GM21515 (cell line): Measurements from ENCODE around the gene NUAK2.
"Not testable (repeated sequence)": the region's sequence is repeated elsewhere in the genome, so short reads cannot be mapped to it uniquely, and the experiment has no call there.

Experiments
- ATAC-seq: cut with Tn5 transposase; IDR thresholded peaks from one replicate; pipeline ENCODE4 v1.9.1; 2021; ENCODE audit not compliant: unreplicated experiment

The NUAK2 gene

DNA sequence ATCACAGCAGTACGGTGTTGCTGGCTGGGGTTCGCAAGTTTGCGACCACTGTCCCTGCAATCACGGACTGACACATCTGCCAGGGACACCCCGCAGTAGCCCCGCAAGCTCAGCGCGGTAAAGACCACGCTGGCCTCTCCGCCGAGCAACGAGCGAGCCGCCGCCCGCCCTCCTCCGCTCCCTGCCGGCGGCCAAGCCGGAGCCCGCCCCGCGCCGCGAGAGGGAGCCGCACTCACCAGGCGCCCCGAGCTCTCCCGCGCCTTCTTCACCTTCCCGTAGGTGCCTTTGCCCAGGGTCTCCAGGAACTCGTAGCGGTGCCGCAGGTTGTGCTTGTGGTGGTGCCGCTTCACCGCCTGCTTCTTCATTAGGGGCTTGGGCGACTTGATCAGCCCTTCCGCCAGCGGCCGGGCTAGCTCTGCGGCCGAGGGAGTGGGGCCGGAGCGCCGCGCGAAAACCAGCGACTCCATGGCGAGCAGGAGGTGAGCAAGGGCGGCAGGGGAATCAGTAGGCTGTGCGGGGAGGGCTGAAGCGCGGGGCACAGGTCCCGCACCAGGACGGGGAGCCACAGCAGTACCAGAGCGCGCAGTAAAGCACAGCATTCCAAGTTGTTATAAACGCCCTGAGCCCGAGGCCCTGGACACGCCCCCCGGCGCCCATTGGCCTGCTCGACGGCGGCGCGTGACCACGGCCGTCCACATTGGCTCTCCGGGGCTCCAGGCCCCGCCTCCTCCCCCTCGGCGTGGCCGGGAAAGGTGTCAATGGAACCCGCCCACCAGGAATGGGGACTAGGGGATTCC is at the start of gene NUAK2:
TSS of gene NUAK2 (minus strand) at position 584 of the 797 bp plus-strand sequence. CDS start at position 467, 117 bp downstream.
- ATAC-seq, result no peak

DNA sequence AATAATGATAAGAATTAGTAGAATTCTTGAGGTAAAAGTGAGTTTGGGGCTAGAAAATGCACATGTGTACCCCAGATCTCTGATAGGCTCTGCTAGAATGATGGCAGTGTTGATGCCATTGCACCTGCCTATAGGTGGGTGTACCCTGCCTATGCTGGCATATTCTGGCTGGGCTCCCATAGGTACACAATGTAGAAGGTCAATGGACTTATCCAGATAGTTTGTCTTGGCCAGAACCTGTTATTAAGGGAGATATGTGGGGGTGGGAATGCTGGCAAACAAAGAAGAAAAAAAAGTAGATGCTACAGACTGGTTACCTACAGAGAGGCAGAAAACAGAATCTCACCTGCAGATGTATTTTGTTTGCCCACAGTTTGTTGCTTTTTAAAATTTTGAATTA is 49.2 kb upstream of the NUAK2 start:
- ATAC-seq, result no peak

DNA sequence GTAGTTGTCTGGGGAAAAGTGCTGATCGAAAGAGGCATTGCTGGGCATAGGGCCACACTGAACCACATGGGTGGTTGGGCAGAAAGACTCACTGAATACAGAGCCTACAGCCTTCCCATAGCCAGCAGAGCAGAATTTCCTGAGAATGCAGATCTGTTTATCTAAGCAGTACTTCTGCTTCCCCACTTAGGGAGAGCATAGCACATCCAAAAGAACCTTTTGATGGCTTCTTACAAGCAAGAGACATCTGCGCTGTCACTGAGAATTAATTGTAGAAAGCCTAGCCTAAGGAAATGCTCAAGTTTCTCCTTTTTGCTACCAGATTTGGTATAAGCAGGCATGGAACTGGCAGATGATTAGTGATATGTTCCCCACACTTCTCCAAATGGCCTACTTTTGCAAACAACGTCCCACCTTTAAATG is 48.2 kb upstream of the NUAK2 start:
- no peak for ATAC-seq

DNA sequence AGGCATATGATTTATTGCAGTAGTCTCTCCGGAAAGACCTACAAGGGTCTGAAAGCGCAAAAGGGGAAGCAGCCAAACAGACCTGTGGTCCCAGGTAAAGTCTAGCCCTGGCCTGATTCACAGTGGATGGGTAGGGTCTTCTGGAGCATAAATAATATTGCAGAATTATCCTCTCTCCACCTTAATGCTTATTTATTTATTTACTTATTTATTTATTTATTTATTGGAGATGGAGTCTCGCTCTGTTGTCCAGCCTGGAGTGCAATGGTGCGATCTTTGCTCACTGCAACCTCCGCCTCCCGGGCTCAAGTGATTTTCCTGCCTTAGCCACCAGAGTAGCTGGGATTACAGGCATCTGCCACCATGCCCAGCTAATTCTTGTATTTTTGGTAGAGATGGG is 46.9 kb upstream of the NUAK2 start:
- no peak for ATAC-seq

DNA sequence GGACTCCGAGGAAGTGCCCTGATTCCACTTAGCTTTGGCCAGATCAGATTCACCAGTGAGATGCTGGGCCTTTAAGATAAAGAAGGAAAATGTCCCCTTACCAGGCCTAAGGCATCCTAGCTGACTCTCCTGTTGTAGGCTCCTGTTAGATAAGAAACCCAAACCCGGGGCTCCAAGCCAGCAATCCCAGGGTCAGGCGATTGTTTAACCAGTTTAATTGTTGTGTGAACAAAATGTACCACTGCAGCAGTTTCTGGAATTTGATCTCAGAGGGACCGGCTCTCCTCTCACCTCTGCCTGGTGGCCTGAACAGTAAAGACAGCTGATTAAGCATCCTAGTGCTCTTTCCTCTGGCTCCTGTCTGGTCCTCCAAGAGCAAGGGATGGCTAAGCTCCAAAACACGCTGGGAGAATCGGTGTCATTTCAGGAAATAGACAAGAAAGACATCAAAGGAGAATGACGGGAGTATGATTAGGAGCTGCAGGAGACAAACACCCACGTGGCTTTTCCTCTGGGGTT is 44.5 kb upstream of the NUAK2 start:
- no peak for ATAC-seq

DNA sequence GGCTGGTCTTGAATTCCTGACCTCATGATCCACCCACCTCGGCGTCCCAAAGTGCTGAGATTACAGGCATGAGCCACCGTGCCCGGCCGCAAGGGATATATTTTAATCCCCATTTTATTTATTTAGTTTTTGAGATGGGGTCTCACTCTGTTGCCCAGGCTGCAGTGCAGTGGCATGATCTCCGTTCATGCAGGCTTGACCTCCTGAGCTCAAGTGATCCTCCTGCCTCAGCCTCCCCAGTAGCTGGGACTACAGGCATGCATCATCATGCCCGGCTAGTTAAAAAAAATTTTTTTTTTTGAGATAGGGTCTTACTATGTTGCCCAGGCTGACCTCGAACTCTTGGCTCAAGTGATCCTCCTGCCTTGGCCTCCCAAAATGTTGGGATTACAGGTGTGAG is 43.5 kb upstream of the NUAK2 start:
- ATAC-seq, result not testable (repeated sequence)

DNA sequence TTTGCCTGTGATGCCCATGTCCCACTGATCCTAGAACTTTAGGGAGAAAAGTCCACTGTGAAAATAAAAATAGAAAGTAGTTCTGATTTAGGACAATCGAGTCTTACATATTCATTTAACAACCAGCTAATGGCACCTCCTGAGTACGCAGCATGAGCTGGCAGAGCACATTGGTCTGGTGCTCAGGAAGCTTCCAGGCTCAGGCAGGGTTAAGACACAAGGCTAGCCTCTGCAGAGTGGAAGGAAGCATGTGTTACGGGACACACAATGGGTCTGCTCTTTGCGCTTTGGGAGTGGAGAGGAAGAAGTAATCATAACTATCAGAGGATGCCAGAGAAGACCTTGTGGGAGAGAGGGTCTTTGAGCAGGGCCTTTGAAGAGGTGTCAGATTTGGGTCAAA is 39.3 kb upstream of the NUAK2 start:
- ATAC-seq, result no peak

DNA sequence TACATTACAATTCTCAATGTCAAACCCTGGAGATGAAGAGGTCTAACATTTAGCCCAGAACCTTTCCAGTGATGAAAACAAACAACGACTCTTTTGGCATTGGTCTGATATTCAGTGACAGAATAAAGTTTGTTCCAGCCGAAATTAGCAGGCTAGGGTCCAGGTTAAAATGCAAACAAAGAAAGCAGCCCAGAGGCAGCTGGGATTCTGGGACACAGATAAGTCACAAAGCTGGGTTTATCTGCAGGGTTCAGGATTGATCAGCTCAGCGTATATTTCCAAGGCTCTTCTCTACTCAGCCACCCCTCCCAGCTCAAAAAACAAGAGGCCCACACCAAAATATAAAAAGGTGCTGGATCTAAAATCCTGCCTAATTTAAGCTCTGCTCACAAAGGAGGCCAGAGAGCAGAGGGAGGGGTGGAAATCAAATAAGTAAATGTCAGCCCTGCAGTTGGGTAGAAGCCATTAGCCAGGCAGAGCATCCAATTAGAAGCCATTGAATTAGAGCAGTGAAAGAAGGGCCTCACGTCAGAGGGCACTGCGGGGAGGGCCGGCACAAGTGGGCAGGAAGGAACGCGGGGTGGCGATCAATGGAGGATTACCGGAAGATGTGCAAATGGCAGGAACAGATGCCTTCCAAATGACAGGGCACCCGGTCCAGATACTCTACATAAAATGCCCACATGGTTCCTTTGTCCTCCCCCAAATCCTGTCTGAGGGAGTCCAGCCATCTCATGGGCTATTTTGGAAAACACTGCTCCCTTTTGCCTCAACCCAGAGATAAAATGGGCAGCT is 38.4 kb upstream of the NUAK2 start:
- ATAC-seq, result no peak

DNA sequence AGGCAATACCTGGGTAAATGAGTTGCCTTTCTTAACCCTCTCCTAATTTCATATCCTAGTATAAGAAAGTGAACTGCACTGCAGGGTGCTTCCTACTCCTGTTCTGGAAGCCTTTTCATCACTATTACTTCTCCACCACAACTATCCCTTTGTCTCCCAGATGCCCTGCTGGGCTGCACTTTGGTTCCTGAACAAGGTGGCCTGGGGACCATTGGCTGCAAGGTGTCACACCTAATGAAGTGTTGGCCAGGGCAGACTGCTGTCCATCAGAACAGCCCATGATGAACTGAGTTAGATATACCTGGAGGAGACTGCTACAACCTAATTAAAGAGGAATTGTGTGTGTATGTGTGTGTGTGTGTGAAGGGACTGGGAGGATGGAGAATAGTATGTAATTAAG is 37.0 kb upstream of the NUAK2 start:
- no peak for ATAC-seq

DNA sequence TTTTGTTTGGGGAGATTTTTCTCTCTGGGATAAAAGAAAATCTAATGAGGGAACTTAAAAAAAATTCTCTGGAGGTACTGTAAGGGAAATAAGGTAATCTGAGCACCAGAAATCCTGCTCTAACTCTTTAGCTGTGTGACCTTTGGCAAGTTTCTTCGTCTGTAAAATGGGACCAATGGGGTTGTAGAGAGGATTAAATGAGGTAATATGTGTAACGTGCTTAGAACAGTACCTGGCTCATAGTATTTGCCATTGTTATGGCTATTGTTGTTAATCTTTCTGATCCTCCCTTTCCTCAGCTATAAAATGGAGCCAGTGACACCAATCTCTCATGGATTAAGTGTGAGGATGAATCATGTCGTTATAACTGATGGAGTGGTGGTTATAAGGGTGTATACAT is 36.0 kb upstream of the NUAK2 start:
- no peak for ATAC-seq

DNA sequence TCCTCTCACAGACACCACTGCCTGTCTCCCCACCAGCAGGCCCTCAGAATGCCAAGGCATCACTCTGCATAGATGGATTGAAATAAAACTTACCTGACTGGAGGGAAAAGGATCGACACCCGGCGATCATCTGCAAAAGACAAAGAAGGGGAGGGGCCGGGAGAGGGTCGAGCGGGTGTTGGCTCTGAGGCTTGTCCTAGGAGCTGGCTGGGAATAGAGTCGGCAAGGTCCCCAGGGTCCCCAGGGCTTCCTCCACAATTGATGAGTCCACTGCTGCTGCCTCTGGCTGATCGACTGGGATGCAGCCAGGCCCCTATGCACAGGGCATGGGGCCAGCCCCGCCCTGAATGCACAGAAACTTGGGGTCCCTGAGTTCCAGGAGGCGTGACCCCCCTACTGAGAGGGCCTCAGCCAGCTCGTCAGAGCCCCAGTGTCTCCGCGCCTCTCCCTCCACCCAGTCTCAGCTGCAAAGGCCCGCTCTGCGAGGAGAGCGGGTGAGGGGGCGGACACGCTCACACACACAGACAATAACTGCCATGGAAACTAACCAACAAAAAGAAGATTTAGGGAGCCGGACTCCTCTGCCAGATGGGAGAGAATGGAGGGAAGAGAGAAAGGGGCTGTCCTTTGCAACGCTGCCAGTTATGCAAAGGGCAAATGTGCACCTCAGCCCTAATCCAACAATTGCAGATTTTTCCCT is 35.0 kb upstream of the NUAK2 start, which contains the start of gene KLHDC8A:
TSS of gene KLHDC8A (minus strand) at position 483 of the 700 bp plus-strand sequence. CDS start 13,318 bp downstream, outside the sequence.
- ATAC-seq, result no peak

DNA sequence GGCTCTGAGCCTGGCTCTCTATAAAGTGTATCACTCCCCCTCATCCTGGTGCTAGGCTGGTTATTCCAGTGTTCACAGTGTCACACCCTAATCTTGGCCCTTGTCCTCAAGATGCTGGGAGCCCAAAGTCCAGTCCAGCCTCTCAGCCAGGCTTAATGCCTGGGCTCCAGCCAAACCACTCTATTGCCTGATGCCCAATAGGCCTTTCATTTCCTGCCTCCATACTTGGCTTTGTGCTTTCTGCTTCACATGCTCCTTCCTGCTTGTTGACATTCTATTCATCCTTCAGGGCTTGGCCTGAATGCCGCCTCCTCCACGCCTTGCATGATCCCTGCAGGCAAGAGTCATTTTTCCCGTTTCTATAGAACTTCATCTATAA is 33.5 kb upstream of the NUAK2 start:
- no peak for ATAC-seq

DNA sequence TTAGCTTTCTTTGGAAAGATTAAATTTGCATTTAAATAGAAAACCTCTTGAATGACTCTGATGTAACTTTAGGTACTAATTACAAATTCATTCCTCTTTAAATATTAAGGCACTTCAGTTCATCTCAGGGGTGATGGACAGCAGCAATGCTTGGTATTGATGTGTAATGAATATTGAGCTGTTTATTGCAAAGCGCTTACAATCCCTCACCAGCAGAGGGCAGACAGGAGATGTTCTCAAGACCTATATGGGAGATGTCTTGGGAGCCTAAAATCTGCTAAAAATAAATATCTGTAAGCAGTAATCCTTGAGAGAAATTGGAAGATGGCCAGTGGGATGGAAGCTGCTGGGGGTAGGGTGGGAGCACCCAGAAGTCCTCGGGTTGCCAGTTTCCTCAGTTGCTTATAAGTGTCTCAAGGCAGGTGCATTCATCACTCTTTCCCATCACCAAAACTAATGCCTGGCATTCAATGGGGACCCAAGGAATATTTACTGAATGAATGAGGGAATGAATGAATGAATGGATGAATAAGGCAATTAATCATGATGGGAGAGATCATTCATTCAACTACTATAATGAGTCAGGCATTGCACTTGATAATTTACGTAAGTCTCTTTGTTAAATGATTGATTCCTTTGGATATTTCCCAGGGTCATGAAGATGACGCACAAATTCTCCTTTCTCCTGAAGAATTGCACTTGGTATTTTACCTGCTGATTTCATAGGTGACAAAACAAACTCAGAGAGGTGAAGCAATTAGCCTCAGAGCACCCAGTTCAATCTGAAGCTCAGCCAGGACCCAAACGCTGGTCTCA is 32.9 kb upstream of the NUAK2 start:
- no peak for ATAC-seq

DNA sequence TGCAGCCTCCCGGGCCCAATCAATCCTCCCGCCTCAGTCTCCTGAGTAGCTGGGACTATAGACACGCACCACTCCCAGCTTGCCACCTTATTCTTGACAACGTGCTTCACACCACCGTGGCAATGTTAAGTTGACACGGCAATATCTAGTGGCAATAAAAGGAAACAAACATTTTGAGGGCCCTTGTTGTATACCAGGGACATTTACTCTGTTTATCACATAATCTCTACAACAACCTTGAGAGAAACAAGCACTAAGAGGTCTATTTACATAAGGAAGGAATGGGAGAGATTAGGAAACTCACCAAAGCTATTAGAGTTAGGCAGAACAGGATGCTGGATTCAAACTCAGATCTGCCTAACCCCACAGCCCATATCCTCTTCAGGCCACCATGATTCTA is 32.1 kb upstream of the NUAK2 start:
- ATAC-seq, result no peak

DNA sequence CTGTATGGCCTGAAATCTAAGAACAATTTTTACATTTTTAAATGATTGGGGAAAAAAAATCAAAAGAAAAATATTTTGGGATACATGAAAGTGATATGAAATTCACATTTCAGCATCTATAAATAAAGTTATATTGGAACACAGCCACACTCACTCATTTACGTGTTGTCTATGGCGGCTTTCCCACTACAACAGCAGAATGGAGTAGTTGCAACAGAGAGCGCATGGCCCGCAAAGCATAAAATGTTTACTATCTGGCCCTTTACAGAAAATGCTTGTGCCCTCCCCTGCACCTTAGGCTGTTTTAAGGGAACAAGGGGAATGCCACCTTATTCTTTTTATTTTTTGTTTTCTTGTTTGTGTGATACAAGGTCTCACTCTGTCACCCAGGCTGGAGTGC is 31.6 kb upstream of the NUAK2 start:
- ATAC-seq, result no peak

DNA sequence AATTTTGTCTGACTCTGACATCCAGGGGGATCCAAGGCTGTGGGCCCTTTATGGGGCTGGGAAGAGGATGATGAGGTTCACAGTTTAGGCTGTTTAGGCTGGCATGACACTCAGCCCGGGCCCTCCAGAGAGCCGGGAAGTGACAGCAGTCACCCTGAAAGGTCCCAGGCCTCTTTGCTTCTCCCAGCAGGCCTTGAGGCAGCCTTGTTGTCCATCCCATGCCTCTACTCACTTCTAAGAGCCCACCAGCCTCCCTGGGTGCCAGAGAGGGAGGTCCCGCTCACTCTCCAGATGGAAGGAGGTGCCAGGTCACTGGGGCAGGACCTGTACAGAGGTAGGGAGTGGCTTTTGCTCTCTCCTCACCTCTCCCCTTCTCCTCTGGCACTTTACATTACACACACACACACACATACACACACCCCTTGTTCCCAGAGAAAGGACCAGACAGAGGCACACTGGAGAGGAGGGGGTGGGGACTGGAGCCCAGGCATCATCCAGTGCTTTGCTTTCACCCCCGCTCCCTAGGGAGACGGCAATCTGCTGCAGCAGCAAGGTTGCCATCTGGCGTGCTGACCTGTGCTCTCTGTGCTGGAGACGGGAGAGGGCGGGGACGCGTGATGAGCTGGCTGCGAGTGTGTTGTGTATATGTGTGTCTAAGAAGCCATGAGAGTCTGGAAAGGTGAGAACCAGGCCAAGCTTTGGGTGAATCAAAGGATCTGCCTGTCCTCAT is 30.6 kb upstream of the NUAK2 start:
- no peak for ATAC-seq

DNA sequence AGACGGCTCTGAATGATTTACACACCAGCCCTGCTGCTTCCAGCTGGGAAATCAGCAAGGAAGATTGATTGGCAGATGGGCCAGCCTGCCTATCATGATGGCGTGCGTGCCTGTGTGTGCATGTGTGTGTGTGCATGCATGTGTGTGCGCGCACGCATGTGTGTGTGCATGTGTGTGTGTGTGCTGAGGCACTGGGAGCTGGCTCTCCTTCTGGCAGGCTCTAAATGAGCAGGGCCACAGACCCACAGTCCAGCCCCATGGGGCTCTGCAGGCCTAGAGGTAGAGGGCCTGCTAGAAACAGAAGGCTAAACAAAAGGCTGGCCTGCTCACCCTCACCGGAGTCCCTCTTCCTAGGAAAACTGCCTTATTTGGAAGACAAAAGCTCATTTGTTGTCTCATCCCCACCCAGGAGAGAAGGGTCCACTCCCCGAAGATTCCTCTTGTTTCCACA is 29.2 kb upstream of the NUAK2 start:
- ATAC-seq, result no peak

DNA sequence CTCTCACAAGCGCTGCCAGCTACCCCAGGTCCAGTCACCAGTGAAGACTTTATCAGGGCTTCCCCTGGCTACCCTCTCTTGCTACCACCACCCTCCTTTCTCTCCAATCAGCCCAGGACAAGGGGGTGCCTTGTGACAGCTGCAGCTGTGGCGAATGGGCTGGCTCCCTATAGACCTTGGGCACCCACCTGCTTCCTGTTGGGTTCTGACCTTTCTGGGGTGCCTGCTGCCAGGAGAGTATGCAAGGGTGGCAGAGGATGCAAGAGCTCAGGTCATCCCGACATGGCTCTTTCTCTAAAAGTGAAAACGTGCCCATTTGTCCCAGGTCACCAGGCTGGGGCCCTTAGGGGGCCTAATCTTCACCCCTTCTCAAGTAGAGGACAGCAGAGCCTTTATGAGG is 28.6 kb upstream of the NUAK2 start:
- no peak for ATAC-seq

DNA sequence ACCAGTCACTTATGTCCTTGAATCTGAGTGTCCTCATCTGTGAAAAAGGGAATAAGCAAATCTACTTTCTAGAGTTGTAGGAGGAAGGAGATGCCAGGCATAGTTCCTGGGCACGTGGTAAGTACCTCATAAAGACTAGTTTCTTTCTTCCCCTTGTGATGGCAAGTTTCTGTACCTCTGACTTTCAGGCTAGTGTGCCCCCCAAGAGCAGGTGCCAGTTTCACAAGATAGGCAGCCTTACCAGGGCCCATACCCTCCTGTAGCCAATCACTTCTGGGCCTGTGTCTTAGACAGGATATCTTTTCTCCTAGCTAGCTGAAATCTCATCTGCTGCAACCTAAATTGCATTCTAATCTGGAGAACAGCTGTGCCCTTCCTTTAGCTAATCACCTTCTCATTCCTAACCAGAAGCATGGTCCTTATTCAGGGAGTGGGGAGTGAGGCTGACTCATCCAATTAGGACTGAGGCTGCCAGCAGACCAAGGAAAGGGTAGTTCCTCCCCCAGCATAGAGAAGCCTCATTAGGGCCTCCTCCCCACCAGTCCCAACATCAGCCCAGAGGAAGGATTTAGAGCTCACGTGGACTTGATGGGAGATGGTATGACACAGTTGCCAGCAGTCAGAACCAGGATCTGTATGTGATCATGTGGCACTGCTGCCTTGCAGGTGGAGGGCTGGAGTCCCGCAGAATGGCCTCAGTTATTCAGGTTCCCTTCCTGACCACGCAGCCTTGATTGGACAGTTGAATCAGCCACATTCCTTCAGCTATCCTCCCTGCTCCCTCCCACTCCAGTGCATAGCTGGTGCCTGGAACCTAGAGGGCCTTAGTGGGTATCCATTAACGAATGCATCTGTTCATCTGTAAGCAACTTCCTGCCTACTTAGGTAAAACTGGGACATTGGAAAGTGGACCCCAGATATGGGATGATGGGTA is 27.3 kb upstream of the NUAK2 start:
- no peak for ATAC-seq
